Uterus (tissue), 2 donors: ENCODE results near the gene SLCO1B3.

Source experiments
- CTCF ChIP-seq, 4 experiments: fragments of 200-600 bp in 2 of 4; fragments of 450-650 bp in 2 of 4; sonication (generic) in 2 of 4; IDR thresholded peaks; one replicate each; pipeline ENCODE4 v1.5.1; 2016 to 2019; ENCODE audit warnings: antibody characterized with exemption in 4 of 4, mild to moderate bottlenecking in 2 of 4, moderate library complexity in 1 of 4
- POLR2A ChIP-seq, 2 donors: fragments of 450-650 bp; IDR thresholded peaks; one replicate each; pipeline ENCODE4 v1.6.1; 2016; ENCODE audit warnings: antibody characterized with exemption in 2 of 2, mild to moderate bottlenecking in 1 of 2, moderate library complexity in 1 of 2

- TF ChIP-seq CTCF (IDR thresholded peaks at IDR 0.05) (no peak), POLR2A (IDR thresholded peaks at IDR 0.05) (no peak)
Observed at GRCh38 chr12:20863056-20863455, 52.6 kb downstream of the SLCO1B3 start.
